ENCODE results near the gene ECI2. TPM values are rescaled to one million over a fixed set of nuclear protein-coding genes. Genes with fewer than 3 reads are reported as not detected.

The ECI2 gene
- total RNA-seq, 1 experiment from 2014 or later = 38.4 TPM

DNA sequence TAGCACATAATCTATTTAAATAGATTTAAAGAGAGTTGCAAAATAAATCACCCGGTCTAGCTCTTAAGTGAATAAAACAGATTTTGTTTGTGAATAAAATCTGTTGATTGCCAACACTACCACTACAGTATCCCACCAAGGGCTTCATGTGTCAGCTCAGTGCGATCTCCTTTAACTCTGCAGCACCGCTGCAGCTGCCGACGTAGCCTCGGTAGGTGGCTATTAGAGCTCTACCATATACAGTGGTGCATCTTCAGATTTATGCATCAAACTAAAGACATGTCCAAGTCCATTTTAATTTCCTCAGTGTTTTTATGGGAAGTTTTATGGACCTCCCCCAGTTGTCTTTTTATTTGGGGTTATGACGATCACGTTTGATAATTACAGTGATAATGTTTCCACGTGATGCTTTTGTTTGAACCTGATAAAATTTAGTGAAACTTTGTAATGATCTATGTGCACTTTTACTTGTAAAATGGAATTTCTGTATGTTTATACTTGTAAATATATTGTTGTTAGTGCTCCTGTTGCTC is 26.7 kb downstream of the ECI2 start:
- CTCF ChIA-PET = no interaction called here

GRCh38 chr6:4107873-4108272 is 27.5 kb downstream of the ECI2 start:
- peaks cover 8% of the 10 kb centered on the region for H3K9me3 Mint-ChIP-seq (ENCODE audit: unreplicated experiment)
- no peaks in the 10 kb centered on the region for H3K36me3 Mint-ChIP-seq (ENCODE audit: insufficient read depth, unreplicated experiment)
- ChIA-PET POLR2A (interaction anchor here (0.7 kb wide), 1 partner anchor 9 kb away, joined by 3 read pairs; no protein-coding TSS in a partner anchor), CTCF (no interaction called here)
- H3K4me3 Mint-ChIP-seq (ENCODE audit: unreplicated experiment) = no peak overlapping the region
- H3K4me1 Mint-ChIP-seq (ENCODE audit: insufficient read depth, unreplicated experiment) = peaks cover 6% of the 10 kb centered on the region
- BruUV-seq (replicated peaks) = no TSS peak
- TF ChIP-seq, protein P1, sequence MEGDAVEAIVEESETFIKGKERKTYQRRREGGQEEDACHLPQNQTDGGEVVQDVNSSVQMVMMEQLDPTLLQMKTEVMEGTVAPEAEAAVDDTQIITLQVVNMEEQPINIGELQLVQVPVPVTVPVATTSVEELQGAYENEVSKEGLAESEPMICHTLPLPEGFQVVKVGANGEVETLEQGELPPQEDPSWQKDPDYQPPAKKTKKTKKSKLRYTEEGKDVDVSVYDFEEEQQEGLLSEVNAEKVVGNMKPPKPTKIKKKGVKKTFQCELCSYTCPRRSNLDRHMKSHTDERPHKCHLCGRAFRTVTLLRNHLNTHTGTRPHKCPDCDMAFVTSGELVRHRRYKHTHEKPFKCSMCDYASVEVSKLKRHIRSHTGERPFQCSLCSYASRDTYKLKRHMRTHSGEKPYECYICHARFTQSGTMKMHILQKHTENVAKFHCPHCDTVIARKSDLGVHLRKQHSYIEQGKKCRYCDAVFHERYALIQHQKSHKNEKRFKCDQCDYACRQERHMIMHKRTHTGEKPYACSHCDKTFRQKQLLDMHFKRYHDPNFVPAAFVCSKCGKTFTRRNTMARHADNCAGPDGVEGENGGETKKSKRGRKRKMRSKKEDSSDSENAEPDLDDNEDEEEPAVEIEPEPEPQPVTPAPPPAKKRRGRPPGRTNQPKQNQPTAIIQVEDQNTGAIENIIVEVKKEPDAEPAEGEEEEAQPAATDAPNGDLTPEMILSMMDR (IDR thresholded peaks at IDR 0.05; ENCODE audit: unreplicated experiment) = no peak
- no peak overlapping the region for H3K27ac Mint-ChIP-seq (ENCODE audit: low read depth, unreplicated experiment)
- no peaks in the 10 kb centered on the region for H3K27me3 Mint-ChIP-seq (ENCODE audit: insufficient read depth, unreplicated experiment)
- no peak for DNase-seq (ENCODE audit: unreplicated experiment)
- intact Hi-C loops (cut with micrococcal nuclease) = no loop called here

More for the DNA sequence above, 26.7 kb downstream of the ECI2 start:
- Mint-ChIP-seq H3K27me3 (ENCODE audit: insufficient read depth, unreplicated experiment) (no peaks in the 10 kb centered on the region), H3K36me3 (ENCODE audit: insufficient read depth, unreplicated experiment) (no peaks in the 10 kb centered on the region), H3K9me3 (ENCODE audit: unreplicated experiment) (peaks cover 11% of the 10 kb centered on the region), H3K27ac (ENCODE audit: low read depth, unreplicated experiment) (no peak overlapping the region), H3K4me3 (ENCODE audit: unreplicated experiment) (no peak overlapping the region), H3K4me1 (ENCODE audit: insufficient read depth, unreplicated experiment) (peaks cover 6% of the 10 kb centered on the region)
- POLR2A ChIA-PET = interaction anchor here (0.7 kb wide), 1 partner anchor 9 kb away, joined by 3 read pairs; no protein-coding TSS in a partner anchor
- no peak for DNase-seq (ENCODE audit: unreplicated experiment)
- no TSS peak for BruUV-seq (replicated peaks)
- TF ChIP-seq, protein P1 (IDR thresholded peaks at IDR 0.05; ENCODE audit: unreplicated experiment) = no peak
- intact Hi-C loops (cut with micrococcal nuclease) = no loop called here

GRCh38 chr6:4105980-4106536 is 29.3 kb downstream of the ECI2 start:
- H3K9me3 Mint-ChIP-seq (ENCODE audit: unreplicated experiment) = no peaks in the 10 kb centered on the region
- no peaks in the 10 kb centered on the region for H3K36me3 Mint-ChIP-seq (ENCODE audit: insufficient read depth, unreplicated experiment)

GRCh38 chr6:4103929-4104328 is 31.4 kb downstream of the ECI2 start:
- no peaks in the 10 kb centered on the region for H3K36me3 Mint-ChIP-seq (ENCODE audit: insufficient read depth, unreplicated experiment)
- BruUV-seq (replicated peaks) = no TSS peak
- intact Hi-C loops (cut with micrococcal nuclease) = no loop called here
- ChIA-PET POLR2A (interaction anchor here (1.6 kb wide), 1 partner anchor 17 kb away, joined by 4 read pairs; no protein-coding TSS in a partner anchor), CTCF (interaction anchor here (0.5 kb wide), 1 partner anchor 24 kb away, joined by 3 read pairs; no protein-coding TSS in a partner anchor)
- no peaks in the 10 kb centered on the region for H3K9me3 Mint-ChIP-seq (ENCODE audit: unreplicated experiment)
- peak; percentile 67 for DNase-seq (ENCODE audit: unreplicated experiment)
- H3K4me1 Mint-ChIP-seq (ENCODE audit: insufficient read depth, unreplicated experiment) = peaks cover 6% of the 10 kb centered on the region
- H3K27ac Mint-ChIP-seq (ENCODE audit: low read depth, unreplicated experiment) = no peak overlapping the region
- TF ChIP-seq, protein P1 (IDR thresholded peaks at IDR 0.05; ENCODE audit: unreplicated experiment) = no peak
- no peak overlapping the region for H3K4me3 Mint-ChIP-seq (ENCODE audit: unreplicated experiment)
- no peaks in the 10 kb centered on the region for H3K27me3 Mint-ChIP-seq (ENCODE audit: insufficient read depth, unreplicated experiment)

More at GRCh38 chr6:4105980-4106536, 29.3 kb downstream of the ECI2 start:
- Mint-ChIP-seq H3K27ac (ENCODE audit: low read depth, unreplicated experiment) (no peak overlapping the region), H3K4me3 (ENCODE audit: unreplicated experiment) (no peak overlapping the region), H3K27me3 (ENCODE audit: insufficient read depth, unreplicated experiment) (no peaks in the 10 kb centered on the region), H3K4me1 (ENCODE audit: insufficient read depth, unreplicated experiment) (peaks cover 6% of the 10 kb centered on the region)
- intact Hi-C loops (cut with micrococcal nuclease) = no loop called here
- no peak for DNase-seq (ENCODE audit: unreplicated experiment)
- ChIA-PET POLR2A (no interaction called here), CTCF (no interaction called here)
- no TSS peak for BruUV-seq (replicated peaks)
- TF ChIP-seq, protein P1 (IDR thresholded peaks at IDR 0.05; ENCODE audit: unreplicated experiment) = no peak

All from MCF 10A (cell line).